Measurements from ENCODE around the gene OST4.

- no peak for TF ChIP-seq CEBPB (IDR thresholded peaks at IDR 0.05; ENCODE audit: borderline replicate concordance in 1 of 2, low read depth in 2 of 2, low read length in 2 of 2)
- no peak for TF ChIP-seq HDAC2 (IDR thresholded peaks at IDR 0.05)
- no peak for TF ChIP-seq CTCF (IDR thresholded peaks at IDR 0.05 in 2 of 3, conservative IDR thresholded peaks at IDR 0.05 in 1 of 3; ENCODE audit: control insufficient read depth in 2 of 3, extremely low read depth in 1 of 3, insufficient read depth in 1 of 3, low read depth in 3 of 3, low read length in 3 of 3)
- no peak for TF ChIP-seq EP300 (IDR thresholded peaks at IDR 0.05; ENCODE audit: borderline replicate concordance in 1 of 2, control insufficient read depth in 1 of 2, low read depth in 2 of 2, low read length in 2 of 2)
- no peak for TF ChIP-seq POLR2AphosphoS5 (IDR thresholded peaks at IDR 0.05; ENCODE audit: low read length)
- TF ChIP-seq EZH2 (IDR thresholded peaks at IDR 0.05; ENCODE audit: borderline replicate concordance, control insufficient read depth, low read depth, low read length) = no peak
- no peak for TF ChIP-seq POLR2A (IDR thresholded peaks at IDR 0.05; ENCODE audit: low read depth, low read length)
- TF ChIP-seq NFIC (IDR thresholded peaks at IDR 0.05; ENCODE audit: low read depth, low read length) = no peak
- no peak for TF ChIP-seq SPI1 (IDR thresholded peaks at IDR 0.05; ENCODE audit: borderline replicate concordance, insufficient read depth, low read depth, low read length)
Observed at GRCh38 chr2:27095427-27095744, 23.9 kb upstream of the OST4 start.
